ENCODE results near the gene PRKG1. TPM values are rescaled to one million over a fixed set of nuclear protein-coding genes. Genes with fewer than 3 reads are reported as not detected.

PRKG1 gene
- total RNA-seq, 1 experiment from 2014 or later: 0.21 TPM

DNA sequence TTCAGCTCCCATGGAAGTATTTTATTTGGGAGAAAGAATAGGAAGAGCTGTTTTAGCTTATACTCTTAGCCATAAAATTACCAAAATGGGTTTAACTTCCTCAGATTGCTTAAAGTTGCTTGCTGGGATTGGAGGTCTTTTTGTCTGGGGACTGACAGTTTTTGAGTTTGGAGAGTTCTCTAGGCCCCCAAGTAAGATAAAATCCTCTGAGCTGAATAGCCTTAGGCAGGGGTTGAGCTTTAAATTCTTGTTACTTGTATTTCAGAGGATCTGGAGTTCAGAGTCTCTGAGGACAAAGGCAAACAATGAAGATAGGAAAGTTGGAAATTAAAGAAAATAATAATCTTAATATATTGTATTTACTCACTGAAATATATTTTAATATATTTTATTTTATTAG, 945.4 kb downstream of the PRKG1 start:
- no peak for TF ChIP-seq CTCF (IDR thresholded peaks at IDR 0.05; ENCODE audit: unreplicated experiment)
- DNase-seq: no peak
- no peaks in the 10 kb centered on the region for H3K4me1 Mint-ChIP-seq (ENCODE audit: low read depth, unreplicated experiment)
- no TSS peak for BruUV-seq (replicated peaks)
- peaks cover 25% of the 10 kb centered on the region for H3K27me3 Mint-ChIP-seq (ENCODE audit: unreplicated experiment)
- no peaks in the 10 kb centered on the region for H3K9me3 Mint-ChIP-seq (ENCODE audit: low read depth, unreplicated experiment)
- intact Hi-C loops (cut with micrococcal nuclease; ENCODE audit: unreplicated experiment): no loop called here
- H3K27ac Mint-ChIP-seq (ENCODE audit: unreplicated experiment): no peak overlapping the region
- H3K4me3 Mint-ChIP-seq (ENCODE audit: low read depth, unreplicated experiment): no peak overlapping the region
- no peaks in the 10 kb centered on the region for H3K36me3 Mint-ChIP-seq (ENCODE audit: insufficient read depth, unreplicated experiment)
- CTCF ChIA-PET: no interaction called here

DNA sequence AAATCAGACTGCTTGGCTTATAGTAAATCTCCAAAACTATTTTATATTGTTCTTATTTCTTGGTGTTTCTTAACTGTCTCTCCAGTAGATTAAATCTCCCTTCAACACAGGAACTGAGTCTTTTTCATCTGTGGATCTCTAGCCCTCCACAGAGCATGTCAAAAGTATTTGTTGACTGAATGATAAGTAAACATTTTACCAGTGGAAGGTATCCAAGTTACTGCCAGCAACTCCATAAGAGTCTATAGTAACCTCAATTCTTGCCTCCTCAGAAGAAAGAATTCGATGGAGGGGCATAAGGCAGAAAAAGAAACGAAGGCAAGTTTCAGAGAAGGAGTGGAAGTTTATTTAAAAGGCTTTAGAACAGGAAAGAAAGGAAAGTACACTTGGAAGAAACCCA, 945.9 kb downstream of the PRKG1 start:
- no peak for TF ChIP-seq CTCF (IDR thresholded peaks at IDR 0.05; ENCODE audit: unreplicated experiment)

GRCh38 chr10:52020702-52021101, 946.4 kb downstream of the PRKG1 start:
- BruUV-seq (replicated peaks): no TSS peak
- Mint-ChIP-seq H3K4me3 (ENCODE audit: low read depth, unreplicated experiment) (no peak overlapping the region), H3K36me3 (ENCODE audit: insufficient read depth, unreplicated experiment) (no peaks in the 10 kb centered on the region), H3K27ac (ENCODE audit: unreplicated experiment) (no peak overlapping the region), H3K27me3 (ENCODE audit: unreplicated experiment) (peaks cover 22% of the 10 kb centered on the region), H3K9me3 (ENCODE audit: low read depth, unreplicated experiment) (no peaks in the 10 kb centered on the region), H3K4me1 (ENCODE audit: low read depth, unreplicated experiment) (no peaks in the 10 kb centered on the region)
- no peak for TF ChIP-seq CTCF (IDR thresholded peaks at IDR 0.05; ENCODE audit: unreplicated experiment)
- DNase-seq: no peak
- CTCF ChIA-PET: interaction anchor here (0.5 kb wide), 1 partner anchor 20 kb away, joined by 3 read pairs; no protein-coding TSS in a partner anchor
- intact Hi-C loops (cut with micrococcal nuclease; ENCODE audit: unreplicated experiment): no loop called here

More for the DNA sequence above, 945.9 kb downstream of the PRKG1 start:
- DNase-seq: no peak
- Mint-ChIP-seq H3K4me1 (ENCODE audit: low read depth, unreplicated experiment) (no peaks in the 10 kb centered on the region), H3K27me3 (ENCODE audit: unreplicated experiment) (peaks cover 25% of the 10 kb centered on the region), H3K27ac (ENCODE audit: unreplicated experiment) (no peak overlapping the region), H3K4me3 (ENCODE audit: low read depth, unreplicated experiment) (no peak overlapping the region), H3K36me3 (ENCODE audit: insufficient read depth, unreplicated experiment) (no peaks in the 10 kb centered on the region), H3K9me3 (ENCODE audit: low read depth, unreplicated experiment) (no peaks in the 10 kb centered on the region)
- CTCF ChIA-PET: no interaction called here
- intact Hi-C loops (cut with micrococcal nuclease; ENCODE audit: unreplicated experiment): no loop called here
- BruUV-seq (replicated peaks): no TSS peak

DNA sequence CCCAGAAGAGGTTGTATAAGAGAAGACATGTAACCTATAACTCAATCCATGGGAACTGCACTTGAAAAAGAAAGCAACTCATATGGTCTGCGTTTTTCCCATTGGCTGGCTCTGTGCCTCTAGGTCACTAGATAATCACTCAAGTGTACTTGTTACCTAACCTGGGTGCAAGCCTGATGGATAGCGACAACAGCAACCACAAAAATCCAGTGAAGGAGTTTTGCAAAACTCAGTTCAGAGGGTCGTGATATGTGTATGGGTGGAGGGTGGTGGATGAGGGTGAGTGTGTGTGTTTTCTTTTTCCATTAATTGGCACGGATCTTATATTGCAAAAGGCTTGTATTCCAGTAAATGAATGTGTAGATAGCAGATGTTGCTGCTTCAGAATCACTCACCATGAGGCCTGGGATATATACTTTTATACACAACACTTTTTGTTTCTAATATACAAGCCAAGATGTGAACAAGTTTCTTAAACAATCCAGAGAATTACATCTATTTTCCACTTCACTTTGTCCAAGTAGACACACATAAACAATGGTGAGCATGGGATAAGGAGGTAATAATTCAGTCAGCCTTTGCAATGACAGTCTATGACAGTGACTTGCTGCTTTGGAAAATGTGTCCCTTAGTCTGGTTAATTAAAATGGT, 952.9 kb downstream of the PRKG1 start:
- CTCF ChIA-PET: no interaction called here
- no peak for DNase-seq
- TF ChIP-seq CTCF (IDR thresholded peaks at IDR 0.05; ENCODE audit: unreplicated experiment): no peak
- Mint-ChIP-seq H3K27ac (ENCODE audit: unreplicated experiment) (no peak overlapping the region), H3K36me3 (ENCODE audit: insufficient read depth, unreplicated experiment) (no peaks in the 10 kb centered on the region), H3K27me3 (ENCODE audit: unreplicated experiment) (no peaks in the 10 kb centered on the region), H3K4me3 (ENCODE audit: low read depth, unreplicated experiment) (no peak overlapping the region), H3K9me3 (ENCODE audit: low read depth, unreplicated experiment) (no peaks in the 10 kb centered on the region), H3K4me1 (ENCODE audit: low read depth, unreplicated experiment) (no peaks in the 10 kb centered on the region)
- BruUV-seq (replicated peaks): no TSS peak
- intact Hi-C loops (cut with micrococcal nuclease; ENCODE audit: unreplicated experiment): no loop called here
